Measurements from ENCODE around the gene NOXA1.

The NOXA1 gene

GRCh38 chr9:137430723-137431415 lies 7.7 kb downstream of the NOXA1 start:
- DNase-seq (ENCODE audit: low read depth): no peak
- no peak for TF ChIP-seq CTCF (IDR thresholded peaks at IDR 0.05; ENCODE audit: insufficient read depth, low read depth, low read length, missing control alignments)
- H3K4me3 ChIP-seq (ENCODE audit: low read length): no peak overlapping the region

GRCh38 chr9:137431416-137431931 lies 8.3 kb downstream of the NOXA1 start:
- H3K4me3 ChIP-seq (ENCODE audit: low read length): no peak overlapping the region
- no peak for DNase-seq (ENCODE audit: low read depth)
- no peak for TF ChIP-seq CTCF (IDR thresholded peaks at IDR 0.05; ENCODE audit: insufficient read depth, low read depth, low read length, missing control alignments)

- no peak for TF ChIP-seq CTCF (IDR thresholded peaks at IDR 0.05; ENCODE audit: insufficient read depth, low read depth, low read length, missing control alignments)
- no peak for DNase-seq (ENCODE audit: low read depth)
- no peak overlapping the region for H3K4me3 ChIP-seq (ENCODE audit: low read length)
These were observed 9.6 kb downstream of the NOXA1 start for GRCh38 chr9:137432687-137433348.

- no peak overlapping the region for H3K4me3 ChIP-seq (ENCODE audit: low read length)
- no peak for TF ChIP-seq CTCF (IDR thresholded peaks at IDR 0.05; ENCODE audit: insufficient read depth, low read depth, low read length, missing control alignments)
- no peak for DNase-seq (ENCODE audit: low read depth)
These were observed 10.2 kb downstream of the NOXA1 start for GRCh38 chr9:137433349-137433915.

- TF ChIP-seq CTCF (IDR thresholded peaks at IDR 0.05; ENCODE audit: insufficient read depth, low read depth, low read length, missing control alignments): no peak
- no peak overlapping the region for H3K4me3 ChIP-seq (ENCODE audit: low read length)
- DNase-seq (ENCODE audit: low read depth): no peak
These were observed 10.8 kb downstream of the NOXA1 start for GRCh38 chr9:137433916-137434431.

GRCh38 chr9:137434498-137435380 lies 11.5 kb downstream of the NOXA1 start:
- no peak for TF ChIP-seq CTCF (IDR thresholded peaks at IDR 0.05; ENCODE audit: insufficient read depth, low read depth, low read length, missing control alignments)
- no peak overlapping the region for H3K4me3 ChIP-seq (ENCODE audit: low read length)
- no peak for DNase-seq (ENCODE audit: low read depth)
